Muscle of arm (tissue), 12 donors: ENCODE results near the gene ST7. TPM values are rescaled to one million over a fixed set of nuclear protein-coding genes. Genes with fewer than 3 reads are reported as not detected.
"Not testable (repeated sequence)": the region's sequence is repeated elsewhere in the genome, so short reads cannot be mapped to it uniquely, and the experiment has no call there.

Experiments
- DNase-seq: peaks from one replicate; pipeline ENCODE4 v3.0.0-alpha.2; 2013
- polyA plus RNA-seq, 12 donors: library from polyadenylated mRNA; unstranded; fragments of 120-200 nt; gene quantifications; one replicate each; pipeline ENCODE4 v1.2.1, GENCODE V29; 2013; ENCODE audit not compliant: insufficient read length in 12 of 12

The ST7 gene
- polyA plus RNA-seq, 12 donors = 16.0 to 22.8 (median 19.6) TPM; not detected in 1

DNA sequence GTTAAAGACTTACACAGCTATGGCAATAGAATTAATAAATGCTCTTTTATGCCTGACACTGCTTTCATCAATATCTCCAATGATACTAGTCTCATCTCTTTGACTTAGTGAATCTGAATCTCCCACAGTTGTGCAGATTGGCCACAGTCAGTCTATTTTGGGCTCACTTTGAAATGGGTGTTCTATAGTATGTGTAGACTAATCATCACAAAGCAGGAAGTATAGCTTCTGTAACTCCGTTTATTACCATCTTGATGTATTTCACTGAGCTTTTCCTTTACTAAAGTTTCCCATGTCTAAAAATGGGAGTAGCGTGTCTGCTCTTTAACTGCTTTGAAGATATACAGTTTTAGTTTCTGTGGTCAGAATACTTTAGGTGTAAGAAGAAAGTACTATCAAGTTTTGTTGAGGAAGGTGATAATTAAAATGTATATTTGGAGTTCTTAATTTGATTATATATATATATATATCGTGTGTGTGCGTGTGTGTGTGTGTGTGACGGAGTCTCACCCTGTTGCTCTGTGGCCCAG lies 70.1 kb downstream of the ST7 start:
- DNase-seq = no peak

DNA sequence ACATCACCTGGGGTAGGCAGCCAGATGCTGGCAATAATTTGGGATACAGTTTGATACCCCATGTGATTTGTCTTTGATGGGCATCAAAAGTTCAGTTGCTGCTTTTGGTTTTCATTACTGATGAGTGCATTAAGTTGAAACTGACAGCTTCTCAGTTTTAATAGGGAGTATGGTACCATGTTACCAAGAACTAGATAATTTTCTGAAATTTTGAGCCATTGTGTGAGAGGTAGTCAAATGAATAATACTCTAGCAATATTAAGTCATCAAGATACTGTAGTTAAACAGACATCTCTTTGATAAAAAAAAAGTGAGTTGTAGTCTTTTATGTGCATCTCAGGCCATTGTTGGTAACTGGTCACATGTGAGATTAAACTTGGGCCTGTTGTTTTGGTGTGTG lies 71.5 kb downstream of the ST7 start:
- no peak for DNase-seq

DNA sequence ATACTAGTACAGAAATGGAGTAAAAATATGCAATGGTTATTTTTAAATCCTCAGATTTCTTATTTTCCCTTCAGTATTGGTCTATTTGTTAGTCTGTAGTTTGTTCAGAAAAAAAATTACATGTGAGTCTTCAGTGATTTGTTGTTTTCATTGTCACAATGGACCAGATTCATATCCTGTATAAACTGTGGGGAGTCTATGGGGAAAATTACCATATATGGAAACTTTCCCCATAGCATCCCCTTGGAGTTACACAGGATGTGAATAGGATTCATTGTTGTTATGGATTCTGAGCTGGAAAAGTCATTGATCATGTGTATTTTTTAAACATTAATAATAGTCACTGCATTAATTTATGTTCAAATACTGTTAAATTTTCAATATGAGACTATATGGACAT lies 72.6 kb downstream of the ST7 start:
- DNase-seq = no peak

DNA sequence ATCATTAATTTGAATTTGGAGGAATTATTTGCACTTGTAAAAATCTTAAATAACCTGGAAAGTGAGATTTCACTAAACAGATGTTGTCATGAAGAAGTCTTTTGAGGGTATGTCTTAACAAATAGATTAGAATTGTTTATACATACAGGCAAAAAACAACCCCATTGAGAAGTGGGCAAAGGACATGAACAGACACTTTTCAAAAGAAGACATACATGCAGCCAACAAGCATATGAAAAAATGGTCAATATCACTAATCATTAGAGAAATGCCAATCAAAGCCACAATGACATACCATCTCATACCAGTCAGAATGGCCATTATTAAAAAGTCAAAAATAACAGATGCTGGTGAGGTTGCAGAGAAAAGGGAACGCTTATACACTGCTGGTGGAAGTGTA lies 77.0 kb downstream of the ST7 start:
- DNase-seq = not testable (repeated sequence)

DNA sequence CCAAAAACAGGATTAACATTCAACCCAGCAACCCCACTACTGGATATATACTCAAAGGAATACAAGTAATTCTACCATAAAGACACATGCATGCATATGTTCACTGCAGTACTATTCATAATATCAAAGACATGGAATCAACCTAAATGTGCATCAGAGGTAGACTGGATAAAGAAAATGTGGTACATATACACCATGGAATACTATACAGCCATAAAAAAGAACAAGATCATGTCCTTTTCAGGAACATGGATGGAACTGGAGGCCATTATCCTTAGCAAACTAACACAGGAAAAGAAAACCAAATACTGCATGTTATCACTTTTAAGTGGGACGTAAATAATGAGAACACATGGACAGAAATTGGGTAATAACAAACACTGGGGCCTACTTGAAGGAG lies 77.5 kb downstream of the ST7 start:
- DNase-seq = not testable (repeated sequence)

DNA sequence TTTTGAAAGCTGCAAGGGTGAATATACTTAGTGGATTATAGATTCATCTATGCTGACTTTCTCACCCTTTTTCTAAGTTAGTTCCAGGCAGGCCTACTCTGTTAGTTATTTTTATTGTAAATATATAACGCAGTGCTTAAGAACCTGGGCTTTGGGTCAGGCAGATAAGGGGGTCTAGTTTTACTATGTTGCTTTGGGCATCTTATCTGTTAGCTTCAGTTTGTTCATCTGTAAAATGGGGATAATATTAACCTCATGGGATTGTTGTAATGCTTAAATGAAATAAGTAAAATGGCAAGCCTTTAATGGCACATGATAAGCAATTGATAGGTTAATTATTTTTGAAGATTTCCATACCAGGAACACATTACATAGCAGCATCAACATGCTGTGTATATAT lies 79.5 kb downstream of the ST7 start:
- no peak for DNase-seq

DNA sequence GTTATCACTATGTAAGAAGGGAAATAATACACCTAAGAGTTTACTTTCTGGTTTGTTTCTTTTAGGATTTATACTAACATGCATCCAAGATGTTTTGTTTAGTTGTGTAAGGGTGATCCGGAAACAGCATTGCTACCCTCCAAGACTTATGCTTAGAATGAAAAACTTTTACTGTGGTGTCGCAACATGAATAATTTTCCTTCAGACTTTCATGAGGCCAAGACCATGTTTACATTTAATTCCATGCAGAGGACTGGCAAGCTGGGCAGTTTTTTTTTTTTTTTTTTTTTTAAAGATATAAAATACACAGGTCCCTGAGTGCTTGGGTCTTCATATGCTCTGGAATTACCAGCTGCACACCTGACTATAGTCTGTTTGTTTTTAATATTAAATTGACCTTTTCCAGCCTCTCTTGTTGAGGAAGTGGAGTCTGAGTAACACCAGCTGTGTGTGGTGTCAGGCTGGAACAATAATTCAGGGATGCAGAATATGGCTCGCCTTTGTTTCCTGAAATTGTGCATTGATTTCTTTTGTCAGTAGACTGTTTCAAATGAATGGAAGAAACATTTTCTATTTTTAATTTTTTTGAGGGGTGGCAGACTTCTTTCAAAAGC lies 81.7 kb downstream of the ST7 start:
- DNase-seq = no peak

DNA sequence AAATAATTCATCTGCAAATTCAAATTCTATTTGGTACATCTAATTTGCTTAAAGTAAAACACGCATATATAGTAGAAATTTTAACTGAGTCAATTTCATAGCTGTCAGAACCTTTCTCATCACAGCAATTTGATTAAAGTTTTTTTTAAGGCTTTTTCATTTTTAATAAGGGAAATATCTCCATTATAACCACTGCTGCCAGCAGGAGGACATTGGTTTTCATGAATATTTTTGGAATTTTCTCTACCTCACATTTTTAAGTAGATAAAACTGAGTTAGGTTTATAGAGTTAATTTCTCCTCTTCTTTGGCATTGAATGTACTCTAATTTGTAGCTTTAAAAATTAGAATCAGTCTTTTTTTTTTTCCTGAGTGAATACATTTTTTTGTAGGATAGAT lies 82.2 kb downstream of the ST7 start:
- no peak for DNase-seq

DNA sequence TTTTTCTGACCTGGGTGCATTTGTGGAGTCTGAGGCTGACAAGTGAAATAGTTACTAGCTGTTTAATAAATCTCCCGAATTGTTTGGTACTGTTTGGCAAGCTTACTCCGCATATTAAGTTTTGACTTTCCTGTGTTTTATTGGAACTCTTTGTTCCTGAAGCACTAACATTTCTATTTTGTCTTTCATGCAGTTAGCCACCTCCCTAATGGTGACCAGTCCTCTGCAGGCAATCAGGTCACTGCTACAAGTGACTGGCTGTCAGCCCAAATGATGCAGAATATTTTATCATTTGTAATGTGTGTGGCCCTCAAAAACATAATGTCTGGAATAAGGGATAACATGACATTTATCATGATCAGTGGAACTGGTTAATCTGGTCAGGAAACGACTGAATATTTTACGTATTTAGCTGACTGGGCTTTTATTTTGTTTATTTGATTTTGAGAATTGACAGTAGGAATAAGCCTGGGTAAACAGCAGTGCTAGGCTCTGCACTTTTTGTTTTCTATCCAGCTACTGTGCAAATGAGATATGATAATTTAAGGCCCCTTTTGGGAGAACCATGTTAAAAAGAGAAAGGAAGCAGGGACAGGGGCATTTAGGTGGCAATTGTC lies 82.9 kb downstream of the ST7 start:
- DNase-seq = no peak

DNA sequence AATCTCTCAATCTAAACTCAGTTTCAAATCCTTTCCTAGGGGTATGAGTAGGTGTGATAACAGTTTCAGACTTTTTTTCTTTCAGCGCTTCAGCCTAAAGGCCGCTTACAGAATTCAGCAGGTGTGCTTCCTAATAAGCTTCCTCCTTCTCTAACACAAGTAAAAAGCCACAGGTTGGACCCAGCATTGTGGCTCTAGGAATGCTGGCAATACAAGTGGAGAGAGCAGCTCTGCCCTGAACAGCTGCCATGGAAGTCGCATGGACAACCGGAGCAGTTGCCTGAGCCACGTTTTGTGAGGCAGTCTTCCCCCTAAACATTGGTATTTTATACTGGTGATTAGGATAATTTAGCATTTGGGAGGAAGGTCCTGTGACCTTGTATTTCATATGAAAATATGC lies 83.5 kb downstream of the ST7 start:
- DNase-seq = no peak

DNA sequence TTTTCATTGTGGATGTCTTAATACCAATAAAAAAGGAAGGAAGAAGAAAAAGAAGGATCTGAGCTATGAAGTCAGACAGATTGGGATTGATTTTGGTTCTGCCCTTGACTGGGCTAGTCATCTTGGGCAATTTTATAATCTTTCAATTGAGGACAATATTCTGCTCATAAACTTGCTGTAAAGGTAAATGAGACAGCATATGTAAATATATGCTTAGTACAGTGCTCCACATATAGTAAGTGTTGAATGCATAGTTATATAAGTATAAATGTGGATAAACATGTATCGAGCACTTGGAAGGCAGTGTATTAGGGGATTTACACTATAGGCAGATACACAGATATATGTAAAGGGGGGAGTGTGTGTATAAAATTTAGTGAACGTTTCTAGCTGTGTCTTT lies 85.1 kb downstream of the ST7 start:
- no peak for DNase-seq

DNA sequence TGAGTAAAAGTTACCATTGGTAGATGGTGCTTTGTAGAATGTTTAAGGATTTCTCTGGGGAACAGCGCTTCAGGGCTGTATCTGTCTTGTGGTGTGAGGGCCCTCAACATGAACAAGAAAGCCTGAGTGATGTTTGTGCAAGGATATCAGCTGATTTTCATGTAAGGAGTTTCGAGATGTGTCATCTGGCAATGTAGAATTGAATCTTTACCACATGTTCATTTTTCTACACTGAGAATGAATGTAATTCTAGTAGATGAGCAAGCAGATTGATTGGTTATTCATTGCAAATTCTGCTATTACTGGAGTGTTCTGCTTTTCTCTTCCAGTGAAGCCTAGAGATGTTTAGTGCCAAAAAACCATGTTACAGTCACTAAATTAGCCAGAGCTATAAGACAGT lies 87.7 kb downstream of the ST7 start:
- DNase-seq = no peak

DNA sequence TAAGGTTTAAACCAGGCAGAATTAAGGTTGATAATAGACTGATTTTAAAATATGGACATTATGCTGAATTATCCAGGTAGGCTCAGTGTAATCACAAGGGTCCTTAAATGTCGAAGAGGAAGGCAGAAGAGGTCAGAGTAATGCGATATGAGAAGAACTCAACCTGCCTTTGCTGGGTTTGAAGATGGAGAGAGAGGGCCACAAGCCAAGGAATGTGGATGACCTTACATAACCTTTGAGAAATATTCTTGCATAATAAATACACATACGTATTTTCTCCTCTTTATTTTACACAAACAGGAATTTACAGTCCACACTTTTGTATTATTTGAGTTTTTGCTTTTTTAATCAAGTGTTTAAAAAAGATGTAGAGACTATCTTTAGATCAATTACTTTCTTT lies 88.5 kb downstream of the ST7 start:
- DNase-seq = no peak

DNA sequence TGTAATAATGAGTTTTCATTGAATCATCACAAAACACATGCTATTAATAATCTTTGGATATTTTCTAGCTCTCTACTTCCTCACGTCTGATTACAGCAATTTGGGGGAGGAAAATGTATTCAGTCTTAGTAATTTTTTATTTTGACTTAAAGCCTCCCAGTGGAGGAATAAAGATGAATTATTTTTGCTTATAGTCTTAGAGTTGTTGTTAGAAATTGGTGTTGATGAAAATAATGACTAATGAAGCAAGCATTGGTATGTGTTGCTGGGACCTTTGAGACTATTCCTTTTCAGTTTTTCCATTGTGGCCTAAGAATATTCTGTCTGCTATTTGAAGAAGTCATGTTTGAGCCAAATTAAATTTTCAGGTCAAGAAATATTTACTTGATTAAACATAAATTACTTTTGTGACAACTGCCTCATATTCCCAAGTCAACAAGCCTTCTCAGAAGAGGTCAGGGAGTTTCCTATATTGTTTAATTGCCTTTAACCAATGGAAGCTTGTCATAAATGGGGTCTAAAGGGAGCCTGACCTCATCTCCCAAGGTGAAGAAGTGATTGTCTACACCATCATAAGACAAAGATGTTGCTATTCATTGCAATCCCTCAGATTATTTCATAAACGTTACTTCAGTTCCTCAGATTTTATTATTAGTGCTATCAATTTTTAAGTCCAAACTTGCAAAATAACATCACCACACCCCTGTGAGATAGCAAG lies 90.0 kb downstream of the ST7 start:
- DNase-seq = peak; percentile 39

DNA sequence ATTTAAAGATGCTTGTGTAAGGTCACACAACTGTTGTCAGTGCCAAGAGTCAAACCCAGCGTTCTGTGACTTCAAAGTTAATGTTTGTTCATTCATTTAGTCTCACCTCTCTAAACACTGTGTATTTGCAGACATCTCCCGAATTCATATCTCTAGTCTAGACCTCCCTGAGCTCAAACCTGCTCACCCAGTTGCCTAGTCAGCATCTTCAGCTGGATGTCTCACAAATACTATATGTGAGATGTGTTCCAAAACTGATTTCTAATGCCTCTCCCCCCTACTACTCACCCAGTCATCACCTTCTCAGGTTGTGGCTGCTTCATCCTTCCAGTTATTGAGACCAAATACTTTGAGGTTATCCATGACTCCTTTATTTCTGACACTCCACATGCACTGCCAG lies 91.4 kb downstream of the ST7 start:
- DNase-seq = no peak

DNA sequence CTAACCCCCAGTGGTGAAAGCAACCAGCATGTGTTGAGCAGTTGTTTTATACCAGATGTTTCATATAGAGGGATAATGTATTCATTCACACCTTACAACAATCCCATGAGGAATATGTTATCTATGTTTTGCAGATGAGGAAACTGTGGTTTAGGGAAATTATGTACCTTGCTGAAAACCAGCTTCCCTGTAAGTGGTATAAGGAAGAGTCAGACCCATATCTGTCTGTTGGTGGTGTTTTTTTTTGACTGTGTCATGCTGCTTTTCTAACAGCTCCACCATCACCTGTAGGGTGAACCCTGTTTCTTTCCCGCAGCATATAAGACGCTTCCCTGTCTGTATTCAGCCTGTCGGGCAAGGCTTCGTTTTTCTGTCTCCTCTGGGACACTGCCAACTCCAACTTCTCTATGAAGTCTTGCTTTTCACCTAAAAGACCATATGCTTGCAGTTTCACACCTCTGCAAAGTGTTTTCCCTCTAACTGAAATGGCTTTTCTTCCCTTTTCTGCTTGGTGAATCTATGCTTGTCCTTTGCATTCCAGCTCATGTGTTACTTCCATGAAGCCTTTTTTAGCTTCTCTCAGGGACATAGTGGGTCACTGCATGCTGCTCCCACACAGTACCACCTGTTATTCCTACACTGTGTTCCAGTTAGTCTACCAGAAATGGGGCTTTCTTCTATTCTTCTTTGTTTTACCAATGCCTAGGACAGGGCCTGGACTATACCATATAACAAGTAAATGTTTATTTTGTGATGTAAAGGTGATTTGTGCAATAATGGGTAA lies 92.8 kb downstream of the ST7 start:
- no peak for DNase-seq

DNA sequence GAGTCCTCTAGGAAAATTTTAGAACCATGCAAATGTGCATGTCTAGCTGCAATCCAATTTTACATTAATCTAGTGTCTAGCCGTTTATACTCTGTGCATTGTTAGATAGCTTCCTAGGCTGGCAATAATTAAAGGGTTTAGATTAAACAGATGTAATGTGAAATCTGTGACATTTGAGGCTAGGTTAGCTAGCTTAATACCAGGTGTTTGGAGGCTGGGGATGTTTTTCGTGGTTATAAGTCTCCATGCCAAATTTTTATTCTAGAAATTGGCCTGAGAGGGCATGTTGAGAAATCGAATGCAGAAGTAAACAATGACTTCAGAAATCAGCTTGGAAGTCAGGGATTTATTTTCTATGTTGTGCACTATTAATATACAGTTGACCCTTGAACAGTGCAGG lies 94.2 kb downstream of the ST7 start:
- DNase-seq = no peak

DNA sequence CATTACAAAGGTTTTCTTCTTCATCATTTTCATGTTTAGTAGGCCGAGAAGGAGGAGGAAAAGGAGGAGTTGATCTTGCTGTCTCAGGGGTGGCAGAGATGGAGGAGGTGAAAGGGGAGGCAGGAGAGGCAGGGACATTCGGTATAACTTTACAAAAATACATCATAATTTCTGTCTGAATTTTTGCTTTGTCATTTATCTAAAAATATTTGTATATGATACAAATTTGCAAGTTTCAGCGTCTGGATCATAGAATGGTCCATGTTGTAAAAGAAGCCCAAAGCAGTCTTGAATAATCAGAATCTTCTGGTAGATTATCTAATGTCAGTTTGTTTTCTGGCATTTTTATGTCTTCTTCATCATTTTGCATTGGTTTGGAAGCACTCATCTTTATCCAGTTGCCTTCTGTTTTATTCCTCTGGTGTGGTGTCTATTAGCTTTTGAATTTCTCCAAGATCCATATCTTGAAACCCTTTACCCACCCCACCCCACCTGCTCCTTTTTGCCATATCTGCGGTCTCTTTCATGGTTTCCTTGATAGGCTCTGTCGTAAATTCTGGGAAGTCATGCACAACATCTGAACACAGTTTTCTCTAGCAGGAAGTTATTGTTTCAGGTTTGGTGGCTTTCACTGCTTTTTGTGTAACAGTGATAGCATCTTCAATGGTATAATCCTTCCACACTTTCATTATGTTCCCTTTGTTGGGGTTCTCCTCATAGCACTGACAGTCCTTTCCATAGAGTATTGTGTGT lies 95.0 kb downstream of the ST7 start:
- DNase-seq = no peak

DNA sequence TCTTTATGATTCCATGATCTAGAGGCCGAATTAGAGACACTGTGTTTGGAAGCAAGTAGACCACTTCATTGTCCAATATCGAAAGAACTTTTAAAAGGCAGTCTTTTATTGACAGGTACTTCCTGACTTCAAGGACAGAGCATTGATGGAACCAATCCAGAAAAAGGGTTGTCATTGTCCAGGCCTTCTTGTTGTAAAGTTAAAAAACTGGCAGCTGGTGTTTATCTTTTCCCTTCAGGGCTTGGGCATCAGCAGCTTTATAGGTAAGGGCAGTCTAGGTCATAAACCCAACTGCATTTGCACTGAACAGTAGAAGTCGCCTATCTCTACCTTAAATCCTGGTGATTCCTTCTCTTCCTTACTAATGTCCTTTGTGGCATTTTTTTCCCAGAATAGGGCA lies 95.6 kb downstream of the ST7 start:
- DNase-seq = no peak

DNA sequence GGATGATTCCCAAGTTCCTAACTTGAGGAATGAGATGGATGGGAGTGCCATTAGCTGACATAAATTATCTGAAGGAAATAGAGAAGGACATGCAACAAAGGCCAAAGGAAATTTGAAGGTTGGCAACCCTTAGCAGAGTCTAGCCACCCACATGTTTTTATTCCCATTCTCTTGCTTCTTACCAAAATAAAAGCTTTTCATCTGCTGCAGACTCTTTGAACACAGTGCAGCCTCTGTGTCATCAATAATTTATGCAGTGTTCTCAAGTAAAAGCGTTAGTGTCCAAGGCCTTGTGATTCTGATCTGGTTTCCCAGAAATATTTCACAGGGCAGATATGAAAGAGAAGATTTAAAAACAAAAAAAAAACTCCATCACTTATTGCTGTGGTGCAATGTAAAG lies 98.5 kb downstream of the ST7 start:
- DNase-seq = no peak

DNA sequence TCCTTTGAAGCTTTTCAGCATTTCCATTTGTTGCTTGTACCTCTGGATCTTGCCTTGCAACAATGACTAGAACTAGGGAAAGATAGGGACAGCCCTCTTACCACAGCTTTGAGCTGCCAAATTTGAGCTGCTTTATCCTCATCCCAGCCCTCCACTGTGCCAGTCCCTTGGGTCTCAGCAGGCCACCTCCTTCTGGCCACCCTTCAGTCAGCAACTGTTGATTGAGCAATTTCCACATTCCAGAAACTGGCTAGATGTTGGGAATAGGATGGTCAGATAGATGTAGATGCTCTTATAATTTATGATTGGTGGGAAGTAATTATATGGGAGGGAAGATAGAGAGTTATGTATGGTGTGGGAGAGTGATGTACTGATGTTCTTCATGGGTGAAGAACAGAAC lies 100.1 kb downstream of the ST7 start:
- no peak for DNase-seq

DNA sequence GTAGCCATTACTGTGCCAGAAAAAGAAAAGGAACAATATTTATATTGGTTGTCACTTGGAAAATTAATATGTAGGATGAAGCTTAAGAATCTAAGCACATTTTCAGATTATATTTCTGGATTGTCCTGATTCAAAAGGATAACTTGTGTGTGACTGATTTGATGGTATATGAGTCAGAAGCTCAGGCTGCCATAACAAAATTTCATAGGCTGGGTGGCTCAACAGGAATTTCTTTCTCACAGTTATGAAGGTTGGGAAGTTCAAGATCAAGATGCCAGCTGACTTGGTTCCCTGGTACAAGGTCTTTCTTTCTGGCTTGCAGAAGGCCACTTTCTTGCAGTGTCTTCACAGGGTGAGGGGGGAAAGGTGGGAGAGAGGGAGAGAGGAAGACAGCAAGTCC lies 108.5 kb downstream of the ST7 start:
- DNase-seq = no peak
